GM21825 (cell line): Measurements from ENCODE around the gene AUTS2.

Experiments
- ATAC-seq: cut with Tn5 transposase; IDR thresholded peaks from one replicate; pipeline ENCODE4 v1.9.1; 2021; ENCODE audit warnings: mild to moderate bottlenecking, moderate library complexity; ENCODE audit not compliant: unreplicated experiment

The AUTS2 gene

GRCh38 chr7:69654381-69654780, 56.1 kb downstream of the AUTS2 start:
- no peak for ATAC-seq

GRCh38 chr7:69654849-69655707, 56.8 kb downstream of the AUTS2 start:
- ATAC-seq = no peak

GRCh38 chr7:69656077-69656476, 57.8 kb downstream of the AUTS2 start:
- ATAC-seq = no peak

- no peak for ATAC-seq
Observed at GRCh38 chr7:69656890-69657289, 58.6 kb downstream of the AUTS2 start.

GRCh38 chr7:69657331-69657730, 59.1 kb downstream of the AUTS2 start:
- ATAC-seq = no peak

GRCh38 chr7:69657985-69658384, 59.7 kb downstream of the AUTS2 start:
- ATAC-seq = no peak

GRCh38 chr7:69659983-69660382, 61.7 kb downstream of the AUTS2 start:
- no peak for ATAC-seq

GRCh38 chr7:69661342-69661741, 63.1 kb downstream of the AUTS2 start:
- no peak for ATAC-seq

GRCh38 chr7:69663911-69664832, 65.9 kb downstream of the AUTS2 start:
- ATAC-seq = peak; percentile 58

- ATAC-seq = no peak
Observed at GRCh38 chr7:69665369-69665768, 67.1 kb downstream of the AUTS2 start.

GRCh38 chr7:69668339-69668870, 70.1 kb downstream of the AUTS2 start:
- no peak for ATAC-seq

GRCh38 chr7:69670701-69671100, 72.4 kb downstream of the AUTS2 start:
- ATAC-seq = no peak

- ATAC-seq = no peak
Observed at GRCh38 chr7:69673074-69673473, 74.8 kb downstream of the AUTS2 start.

GRCh38 chr7:69674701-69675182, 76.5 kb downstream of the AUTS2 start:
- peak; percentile 76 for ATAC-seq

GRCh38 chr7:69676247-69676646, 78.0 kb downstream of the AUTS2 start:
- ATAC-seq = no peak

GRCh38 chr7:69677054-69677852, 79.0 kb downstream of the AUTS2 start:
- no peak for ATAC-seq

- ATAC-seq = no peak
Observed at GRCh38 chr7:69677881-69678493, 79.7 kb downstream of the AUTS2 start.

- ATAC-seq = no peak
Observed at GRCh38 chr7:69678494-69679187, 80.4 kb downstream of the AUTS2 start.

GRCh38 chr7:69681181-69681580, 82.9 kb downstream of the AUTS2 start:
- no peak for ATAC-seq
